GM23338 (cell line): Measurements from ENCODE around the gene CTNND2.

Experiments
- CREB1 ChIP-seq: fragments of 250-450 bp; sonication (Bioruptor Pico); IDR thresholded peaks from 2 replicates; pipeline ENCODE4 v1.5.0; 2020; ENCODE audit warnings: low read depth, mild to moderate bottlenecking, moderate library complexity
- CTCF ChIP-seq, 2 experiments: fragments of 200-600 bp in 1 of 2; sonication (generic) in 1 of 2; conservative IDR thresholded peaks; 2 replicates each; pipeline versions ENCODE4 v1.5.1 to v1.6.1; 2016 to 2017; ENCODE audit warnings: antibody characterized with exemption in 2 of 2, low read depth in 2 of 2, mild to moderate bottlenecking in 2 of 2, moderate library complexity in 1 of 2
- EZH2 ChIP-seq: fragments of 200-600 bp; sonication (generic); IDR thresholded peaks from one replicate; pipeline ENCODE4 v1.8.0; 2017; ENCODE audit warnings: antibody characterized with exemption, mild to moderate bottlenecking, low read depth; ENCODE audit not compliant: unreplicated experiment
- EZH2phosphoT487 ChIP-seq: fragments of 200-600 bp; sonication (generic); IDR thresholded peaks from one replicate; pipeline ENCODE4 v1.8.1; 2018; ENCODE audit warnings: antibody characterized with exemption; ENCODE audit not compliant: unreplicated experiment
- POLR2AphosphoS5 ChIP-seq: IDR thresholded peaks from 2 replicates; pipeline ENCODE4 v1.6.1; 2016; ENCODE audit warnings: antibody characterized with exemption, low read depth
- REST ChIP-seq: IDR thresholded peaks from one replicate; pipeline ENCODE4 v1.6.1; 2018; ENCODE audit warnings: antibody characterized with exemption; ENCODE audit not compliant: unreplicated experiment
- STAT1 ChIP-seq: IDR thresholded peaks from one replicate; pipeline ENCODE4 v1.6.1; 2016; ENCODE audit warnings: antibody characterized with exemption; ENCODE audit not compliant: unreplicated experiment
- ZNF114 ChIP-seq: fragments of 250-450 bp; sonication (Bioruptor Pico); IDR thresholded peaks from 2 replicates; pipeline ENCODE4 v1.5.0; 2020; ENCODE audit warnings: mild to moderate bottlenecking, moderate library complexity
- ZNF331 ChIP-seq: fragments of 250-450 bp; sonication (Bioruptor Pico); IDR thresholded peaks from 2 replicates; pipeline ENCODE4 v1.5.0; 2020; ENCODE audit warnings: low read depth, mild to moderate bottlenecking, moderate library complexity

GRCh38 chr5:11863911-11864310 lies 40.3 kb downstream of the CTNND2 start:
- TF ChIP-seq CTCF (conservative IDR thresholded peaks at IDR 0.05; ENCODE audit: low read depth in 2 of 2) (no peak), POLR2AphosphoS5 (no peak), EZH2phosphoT487 (no peak), EZH2 (no peak), STAT1 (no peak), ZNF331 (no peak), CREB1 (CRISPR knock-in tag) (no peak), REST (no peak), ZNF114 (CRISPR knock-in tag) (no peak)
